HG02678 (cell line): ENCODE data around the gene SLC16A5.
"Not testable (repeated sequence)": the region's sequence is repeated elsewhere in the genome, so short reads cannot be mapped to it uniquely, and the experiment has no call there.

Source experiments
- ATAC-seq: cut with Tn5 transposase; IDR thresholded peaks from one replicate; pipeline ENCODE4 v1.9.1; 2021; ENCODE audit warnings: mild to moderate bottlenecking, moderate library complexity; ENCODE audit not compliant: unreplicated experiment

The SLC16A5 gene, protein sequence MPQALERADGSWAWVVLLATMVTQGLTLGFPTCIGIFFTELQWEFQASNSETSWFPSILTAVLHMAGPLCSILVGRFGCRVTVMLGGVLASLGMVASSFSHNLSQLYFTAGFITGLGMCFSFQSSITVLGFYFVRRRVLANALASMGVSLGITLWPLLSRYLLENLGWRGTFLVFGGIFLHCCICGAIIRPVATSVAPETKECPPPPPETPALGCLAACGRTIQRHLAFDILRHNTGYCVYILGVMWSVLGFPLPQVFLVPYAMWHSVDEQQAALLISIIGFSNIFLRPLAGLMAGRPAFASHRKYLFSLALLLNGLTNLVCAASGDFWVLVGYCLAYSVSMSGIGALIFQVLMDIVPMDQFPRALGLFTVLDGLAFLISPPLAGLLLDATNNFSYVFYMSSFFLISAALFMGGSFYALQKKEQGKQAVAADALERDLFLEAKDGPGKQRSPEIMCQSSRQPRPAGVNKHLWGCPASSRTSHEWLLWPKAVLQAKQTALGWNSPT

DNA sequence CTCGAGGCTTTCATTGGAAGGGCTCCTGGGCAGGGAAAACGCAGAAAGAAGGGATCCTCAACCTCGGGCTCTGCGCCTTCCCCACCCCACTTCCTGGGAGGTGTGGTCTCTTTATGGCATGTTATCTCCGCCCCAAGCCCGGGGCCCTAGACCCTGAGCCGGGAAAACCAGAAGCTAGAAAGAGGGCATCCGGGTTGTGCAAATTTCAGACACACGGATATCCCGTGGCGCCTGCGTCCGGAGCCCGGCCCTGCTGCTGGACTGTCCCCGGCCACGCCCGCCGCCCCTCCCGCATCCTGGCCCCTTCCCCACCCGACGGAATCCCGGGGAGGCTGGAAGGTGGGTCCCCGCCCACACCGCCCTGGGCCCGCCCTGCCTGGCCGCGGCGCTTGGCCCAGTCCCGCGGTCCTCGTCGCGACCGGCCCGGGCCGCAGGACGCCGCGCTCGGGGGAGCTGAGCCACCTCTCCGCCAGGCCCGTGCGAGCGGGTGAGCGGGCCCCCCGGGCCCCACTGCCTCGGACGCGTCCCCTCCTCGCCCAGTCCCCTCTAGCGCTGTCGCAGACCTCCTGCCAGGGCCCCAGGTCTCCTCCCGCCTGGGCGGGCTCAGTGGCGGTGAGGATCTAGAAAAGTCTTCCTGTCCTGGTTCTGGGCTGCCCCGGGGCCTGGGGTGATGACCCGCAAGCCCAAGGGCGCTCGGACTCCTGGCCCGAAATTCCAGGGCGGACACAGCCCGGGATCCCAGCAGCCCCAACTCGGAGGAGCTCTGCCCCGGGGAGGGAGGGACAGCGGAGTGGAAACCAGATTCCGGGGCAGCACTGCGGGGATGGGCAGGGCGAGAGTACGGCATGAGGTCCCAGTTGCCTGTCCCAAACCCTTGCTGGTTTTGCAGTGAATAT is at the start of gene SLC16A5:
TSS of gene SLC16A5 (plus strand) at position 397 of the 896 bp plus-strand sequence. CDS start 5,683 bp downstream, outside the sequence.
- peak; percentile 68 for ATAC-seq

DNA sequence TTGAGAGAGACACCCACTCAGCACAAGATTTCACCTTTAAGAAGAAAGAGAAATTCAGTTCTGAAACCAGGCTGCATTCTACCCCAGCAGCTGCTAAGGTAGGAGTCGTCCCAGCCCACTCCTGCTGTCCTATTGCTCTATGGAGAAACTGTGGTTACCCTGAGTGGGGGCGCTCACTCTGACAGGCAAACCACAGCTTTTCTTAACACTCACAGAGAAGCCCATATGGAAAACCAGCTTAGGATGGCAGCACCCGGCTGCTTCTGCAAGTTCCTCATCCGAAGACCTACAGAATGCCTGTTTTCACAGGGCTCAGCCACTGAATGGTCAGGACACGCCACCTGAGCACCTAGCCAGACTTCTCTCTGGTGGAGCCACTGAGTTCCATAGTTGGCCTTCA is 48.5 kb upstream of the SLC16A5 start:
- ATAC-seq: no peak

DNA sequence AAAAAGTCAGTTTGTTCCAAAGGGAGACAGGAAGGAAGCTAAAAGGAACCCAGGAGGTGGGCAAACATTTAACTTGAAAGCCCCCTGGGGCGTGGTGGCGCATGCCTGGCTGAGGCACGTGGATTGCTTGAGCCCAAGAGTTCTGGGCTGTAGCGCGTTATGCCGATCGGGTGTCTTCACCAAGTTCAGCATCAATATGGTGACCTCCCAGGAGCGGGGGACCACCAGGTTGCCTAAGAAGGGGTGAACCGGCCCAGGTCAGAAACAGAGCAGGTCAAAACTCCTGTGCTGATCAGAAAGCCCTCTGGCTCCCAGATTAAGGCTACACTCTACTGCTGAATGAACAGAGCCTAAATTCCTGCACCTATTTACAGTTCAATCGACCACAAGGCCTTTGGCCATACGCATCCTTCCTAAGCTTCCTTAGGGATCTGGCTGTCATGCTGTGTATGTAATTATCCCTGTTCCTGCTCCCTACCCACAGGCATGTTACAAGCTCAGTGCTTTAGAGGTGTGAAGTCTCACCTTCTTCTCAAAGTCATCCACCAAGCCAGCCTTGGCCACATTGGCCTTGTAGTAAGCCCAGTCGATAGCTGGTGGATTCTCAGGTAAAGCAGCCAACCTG is 46.0 kb upstream of the SLC16A5 start:
- no peak for ATAC-seq

DNA sequence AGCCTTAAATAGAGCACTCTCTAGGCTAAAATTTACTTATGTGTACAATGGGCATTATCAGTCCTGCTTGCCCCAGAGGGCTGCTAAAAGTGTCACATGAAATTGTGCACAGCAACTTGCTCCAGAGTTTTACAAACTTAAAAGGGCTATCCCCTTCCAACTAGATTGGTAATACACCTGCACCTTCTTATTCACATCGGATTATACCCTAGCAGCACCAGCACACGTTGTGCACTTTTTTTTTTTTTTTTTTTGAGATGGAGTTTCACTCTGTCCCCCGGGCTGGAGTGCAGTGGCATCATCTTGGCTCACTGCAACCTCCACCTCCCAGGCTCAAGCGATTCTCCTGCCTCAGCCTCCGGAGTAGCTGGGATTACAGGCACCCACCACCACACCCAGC is 44.0 kb upstream of the SLC16A5 start:
- not testable (repeated sequence) for ATAC-seq

DNA sequence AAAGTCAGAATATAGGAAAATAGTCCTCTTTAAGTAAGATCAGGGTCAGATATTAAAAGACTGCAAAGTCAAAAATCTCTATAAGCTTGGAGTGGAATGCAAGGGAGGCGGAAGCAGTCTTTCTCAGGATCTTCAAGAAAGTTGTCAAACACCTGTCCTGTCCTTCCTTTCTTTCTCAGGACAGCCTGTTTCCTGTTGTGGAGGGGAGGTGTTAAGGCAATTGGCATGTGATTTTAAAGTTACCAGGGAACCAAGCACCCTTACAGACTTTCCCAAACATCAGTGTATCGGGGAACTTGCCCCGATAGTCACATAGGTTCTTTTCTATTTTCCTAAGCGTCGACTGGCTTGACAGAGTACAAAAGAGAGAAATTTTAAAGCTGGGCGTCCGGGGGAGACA is 43.0 kb upstream of the SLC16A5 start:
- ATAC-seq: no peak

DNA sequence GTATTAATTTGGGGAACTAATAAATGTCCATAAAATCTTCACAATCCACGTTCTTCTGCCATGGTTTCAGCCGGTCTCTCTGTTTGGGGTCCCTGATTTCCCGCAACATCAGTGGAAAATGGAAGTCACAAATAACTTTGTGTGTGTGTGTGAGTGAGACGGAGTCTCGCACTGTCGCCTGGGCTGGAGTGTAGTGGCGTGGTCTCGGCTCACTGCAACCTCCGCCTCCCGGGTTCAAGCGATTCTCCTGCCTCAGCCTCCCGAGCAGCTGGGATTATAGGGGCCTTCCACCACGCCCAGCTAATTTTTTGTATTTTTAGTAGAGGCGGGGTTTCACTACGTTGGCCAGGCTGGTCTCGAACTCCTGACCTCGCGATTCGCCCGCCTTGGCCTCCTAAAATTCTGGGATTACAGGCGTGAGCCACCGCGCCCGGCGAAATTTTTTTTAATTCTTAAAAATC is 41.8 kb upstream of the SLC16A5 start:
- ATAC-seq: not testable (repeated sequence)

DNA sequence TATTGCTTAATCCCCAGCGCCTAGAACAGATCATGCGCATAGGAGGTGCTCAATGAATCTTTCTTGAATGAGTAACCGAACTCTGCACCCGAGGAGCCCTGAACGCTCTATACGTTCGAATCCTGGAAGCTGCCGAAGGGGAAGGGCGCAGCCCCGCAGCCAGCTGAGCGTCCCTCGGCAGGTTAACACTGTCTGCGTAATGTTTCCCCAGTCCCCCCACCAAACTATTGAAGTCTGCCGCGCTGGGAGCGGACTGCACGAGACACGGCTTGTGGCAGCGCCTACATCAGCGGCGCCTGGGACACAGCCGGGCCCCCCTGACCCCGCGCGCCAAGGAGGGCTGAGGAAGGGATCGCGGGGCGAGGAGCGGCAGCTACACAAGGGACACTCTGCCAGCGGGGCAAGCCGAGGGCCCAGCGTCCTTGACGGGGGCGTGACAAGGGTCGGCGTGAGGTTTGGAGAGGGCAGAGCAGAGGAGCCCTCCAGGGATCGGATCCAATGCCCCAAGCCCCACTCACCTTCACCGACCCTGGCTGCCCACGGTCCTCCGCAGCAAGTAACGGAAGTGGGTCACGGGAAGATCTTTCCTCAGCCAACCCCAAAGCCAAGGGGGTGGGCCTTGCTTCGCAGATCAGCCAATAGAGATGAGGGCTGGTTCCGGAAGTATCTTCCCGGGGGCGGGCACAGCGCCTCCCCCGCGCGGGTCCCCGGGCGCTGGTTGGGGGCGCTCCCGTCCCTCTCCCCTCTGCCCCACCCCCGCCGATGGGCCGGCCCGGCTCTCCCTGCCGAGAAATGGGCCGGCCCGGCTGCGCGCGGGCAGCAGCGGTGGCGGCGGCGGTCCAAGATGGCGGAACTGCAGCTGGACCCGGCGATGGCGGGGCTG is 41.1 kb upstream of the SLC16A5 start, which contains the start of the genes ATP5PD and KCTD2:
TSS of gene ATP5PD (minus strand) at position 563 of the 883 bp plus-strand sequence. CDS start 4,319 bp downstream, outside the sequence.
TSS of gene KCTD2 (plus strand) at position 819 of the 883 bp plus-strand sequence. CDS start at position 845, 26 bp downstream.
- peak; percentile 94 for ATAC-seq

DNA sequence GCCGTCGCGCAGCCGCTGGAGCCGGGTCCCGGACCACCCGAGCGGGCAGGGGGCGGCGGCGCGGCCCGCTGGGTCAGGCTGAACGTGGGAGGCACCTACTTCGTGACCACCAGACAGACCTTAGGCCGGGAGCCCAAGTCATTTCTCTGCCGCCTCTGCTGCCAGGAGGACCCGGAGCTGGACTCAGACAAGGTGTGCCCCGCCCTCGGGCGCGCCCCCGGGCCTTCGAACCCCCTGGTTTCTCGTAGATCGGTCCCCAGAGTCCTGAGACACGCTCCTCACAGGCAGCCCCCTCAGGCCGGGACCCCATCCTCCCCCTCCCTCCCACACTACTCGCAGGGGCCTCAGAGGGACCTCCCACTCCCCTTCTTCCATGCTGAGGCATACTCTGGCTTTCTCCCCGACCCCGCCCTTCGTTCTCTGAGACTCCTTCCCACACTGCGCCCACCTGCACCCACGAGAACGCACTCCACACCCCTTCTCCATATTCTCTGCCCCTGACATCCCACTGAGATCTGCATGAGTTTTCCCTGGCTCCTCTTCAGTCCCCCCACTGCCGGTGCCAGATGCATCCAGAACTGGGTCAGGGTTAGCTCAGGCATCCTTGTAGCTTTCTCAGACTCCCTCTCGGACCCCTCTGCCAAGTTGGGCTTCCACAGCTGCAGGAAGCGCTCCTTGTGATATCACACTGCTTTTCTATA is 40.2 kb upstream of the SLC16A5 start:
- ATAC-seq: peak; percentile 9

DNA sequence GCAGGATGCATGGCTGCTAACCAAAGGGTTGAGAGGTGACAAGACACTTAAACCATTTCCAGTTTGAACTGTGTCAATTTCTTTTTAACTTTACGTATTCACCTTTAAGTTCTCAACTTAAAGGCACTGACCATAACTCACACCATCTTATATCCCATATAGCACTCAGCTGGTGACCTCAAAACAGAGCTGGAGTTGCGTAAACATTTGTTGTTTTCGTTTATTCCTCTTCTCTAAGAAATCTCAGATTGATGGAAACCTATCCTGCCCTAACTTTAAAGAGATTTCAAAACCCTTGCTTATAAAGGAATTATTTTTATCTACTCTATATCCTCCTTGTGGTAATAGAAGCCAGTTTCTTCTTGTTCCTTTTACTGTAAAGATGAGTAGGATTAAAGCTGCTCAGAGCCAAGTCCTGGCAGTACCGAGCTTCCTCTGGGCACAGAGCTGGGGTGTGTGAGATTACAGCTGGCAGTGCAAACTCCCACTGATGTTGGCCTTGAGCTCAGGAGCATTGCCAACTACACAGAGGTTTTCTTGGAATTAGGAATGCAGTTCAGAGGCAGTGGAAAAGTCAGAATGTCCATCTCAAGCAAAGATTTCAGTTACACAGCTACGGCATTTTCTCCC is 39.4 kb upstream of the SLC16A5 start:
- no peak for ATAC-seq

DNA sequence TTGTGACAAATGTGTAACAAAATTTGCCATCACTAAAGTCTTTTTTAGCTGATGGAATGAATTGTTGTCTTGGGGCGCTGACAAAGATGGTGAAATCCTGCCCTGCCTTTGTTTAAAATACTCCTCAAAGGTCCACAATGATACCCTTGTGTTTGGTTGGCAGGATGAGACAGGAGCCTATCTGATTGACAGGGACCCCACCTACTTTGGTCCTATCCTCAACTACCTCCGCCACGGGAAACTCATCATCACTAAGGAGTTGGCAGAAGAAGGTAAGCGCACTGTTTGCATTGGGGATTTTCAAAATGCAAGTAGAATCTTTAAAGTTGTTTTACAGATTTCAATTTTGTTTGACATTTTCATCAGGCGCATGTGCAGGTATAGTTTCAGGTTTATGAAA is 38.7 kb upstream of the SLC16A5 start:
- no peak for ATAC-seq

DNA sequence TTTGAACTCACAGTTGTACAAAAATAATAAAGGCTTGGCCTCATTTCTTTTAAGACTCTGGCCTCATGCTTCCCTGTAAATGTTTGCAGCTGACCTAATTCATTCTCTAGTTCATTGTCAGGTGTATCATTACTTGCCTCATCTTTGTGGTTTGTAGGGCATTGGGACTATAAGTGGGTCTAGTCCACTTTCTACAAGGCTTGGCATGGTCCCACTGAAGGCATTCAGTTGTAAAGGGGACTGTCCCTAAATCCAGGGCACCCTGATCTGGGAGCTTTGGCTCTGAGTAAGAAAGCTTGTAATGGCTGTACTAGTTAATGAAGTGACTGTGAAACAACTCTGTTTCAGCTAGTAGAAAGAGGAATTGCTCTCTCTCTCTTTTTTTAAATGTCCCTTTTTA is 38.0 kb upstream of the SLC16A5 start:
- ATAC-seq: no peak

DNA sequence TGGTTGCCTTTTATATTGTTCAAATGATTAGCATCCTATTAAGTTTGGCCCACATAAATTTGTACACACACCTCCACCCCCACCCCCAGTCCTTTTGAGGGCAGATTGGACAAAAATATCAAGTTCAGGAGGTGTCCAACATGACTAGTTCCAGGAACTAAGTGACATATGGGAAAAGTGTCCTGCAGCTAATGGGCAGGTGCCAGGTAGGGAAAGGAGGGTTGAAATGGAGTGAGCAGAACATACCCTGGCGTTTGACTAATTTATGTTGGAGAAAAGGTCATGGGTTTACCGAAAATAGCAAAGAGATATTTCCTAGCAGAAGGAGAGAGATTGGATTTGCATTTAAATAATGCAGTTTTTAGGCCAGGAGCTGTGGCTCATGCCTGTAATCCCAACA is 35.8 kb upstream of the SLC16A5 start:
- no peak for ATAC-seq

DNA sequence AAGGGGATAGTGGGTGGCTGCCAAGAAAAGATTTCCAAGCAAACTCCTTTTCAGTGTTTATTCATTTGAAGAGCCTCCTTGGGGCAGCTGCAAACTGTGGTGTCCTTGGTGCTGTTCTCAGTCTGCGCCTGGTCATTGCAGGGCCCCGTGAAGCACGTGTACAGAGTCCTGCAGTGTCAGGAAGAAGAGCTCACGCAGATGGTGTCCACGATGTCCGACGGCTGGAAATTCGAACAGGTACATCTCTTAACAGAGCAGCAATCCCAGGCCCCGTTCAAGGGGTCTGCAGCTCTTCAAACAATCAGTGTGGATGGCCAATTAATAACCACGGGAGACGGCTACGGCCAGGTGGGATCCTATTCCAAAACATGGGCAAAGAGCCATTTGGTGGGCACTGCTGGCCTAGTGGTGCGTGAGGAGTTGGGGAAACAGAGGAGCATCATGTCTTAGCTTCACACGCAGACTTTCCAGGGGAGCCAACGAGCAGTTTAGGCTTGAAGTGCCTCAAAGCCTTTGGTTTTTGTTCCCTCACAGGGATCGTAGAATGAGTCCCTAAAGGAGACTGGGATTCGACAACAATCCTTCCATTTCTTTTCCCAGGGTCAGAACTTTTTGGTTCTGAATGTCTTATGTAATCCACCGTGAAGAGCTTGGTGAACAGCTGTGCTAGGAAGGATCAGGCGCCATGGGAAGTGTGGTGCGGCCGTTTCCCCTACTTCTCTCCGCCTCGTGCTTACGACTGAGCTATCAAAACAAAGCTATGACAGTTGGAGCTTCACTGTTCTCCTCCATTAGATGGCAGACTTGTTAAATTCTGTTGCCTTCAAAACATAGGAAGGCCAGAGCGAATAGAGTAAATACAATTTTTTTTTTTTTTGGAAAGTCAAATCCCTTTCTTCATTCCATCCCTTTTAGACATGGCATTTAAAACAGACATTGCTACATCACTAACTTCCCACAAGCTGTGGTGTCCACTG is 28.1 kb upstream of the SLC16A5 start:
- no peak for ATAC-seq

DNA sequence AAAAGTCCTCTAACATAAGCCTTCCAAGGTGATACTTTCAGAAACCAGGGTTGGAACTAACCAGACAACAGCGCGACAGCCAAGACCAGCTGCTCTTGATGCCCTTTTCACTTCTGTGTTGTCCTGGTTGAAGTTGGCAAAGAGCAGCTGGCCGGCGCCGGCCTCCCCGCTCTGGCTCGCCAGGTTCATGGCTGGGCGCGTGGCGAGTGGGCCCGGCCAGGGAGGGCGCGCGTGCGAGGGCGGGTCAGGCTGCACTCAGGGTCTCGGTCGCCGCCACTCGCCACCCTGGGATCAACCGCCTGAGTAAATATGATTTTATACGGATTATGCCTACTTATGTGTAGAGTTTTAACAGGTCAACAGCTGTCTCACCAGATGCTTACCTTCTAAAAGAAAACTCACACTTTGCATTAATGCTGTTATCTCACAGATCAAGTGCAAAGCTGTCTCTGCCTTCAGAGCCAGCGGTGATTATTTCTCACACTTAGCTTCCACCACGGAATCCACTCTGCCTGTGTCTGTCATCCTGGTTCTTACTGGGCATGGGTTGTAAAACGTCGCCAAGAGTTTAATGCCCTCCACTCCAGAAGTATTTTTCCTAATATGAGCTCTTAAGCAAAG is 27.2 kb upstream of the SLC16A5 start:
- no peak for ATAC-seq

DNA sequence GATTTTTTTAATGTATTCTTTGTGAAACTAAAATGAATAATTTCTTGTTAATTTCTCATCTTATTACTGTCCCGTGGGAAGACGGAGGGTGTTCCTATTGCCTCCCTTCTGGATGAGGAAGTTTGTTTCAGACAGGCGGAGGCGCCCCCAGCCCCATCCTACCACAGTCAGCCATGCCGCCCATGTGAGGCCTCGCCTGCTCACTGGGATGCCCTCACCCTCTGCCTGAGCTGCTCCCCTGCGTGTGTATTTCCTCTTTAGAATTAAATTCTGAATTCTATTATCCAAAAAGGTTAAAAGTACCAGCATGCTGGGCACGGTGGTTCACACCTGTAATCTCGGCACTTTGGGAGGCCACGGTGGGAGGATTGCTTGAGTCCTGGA is 26.7 kb upstream of the SLC16A5 start:
- ATAC-seq: no peak

DNA sequence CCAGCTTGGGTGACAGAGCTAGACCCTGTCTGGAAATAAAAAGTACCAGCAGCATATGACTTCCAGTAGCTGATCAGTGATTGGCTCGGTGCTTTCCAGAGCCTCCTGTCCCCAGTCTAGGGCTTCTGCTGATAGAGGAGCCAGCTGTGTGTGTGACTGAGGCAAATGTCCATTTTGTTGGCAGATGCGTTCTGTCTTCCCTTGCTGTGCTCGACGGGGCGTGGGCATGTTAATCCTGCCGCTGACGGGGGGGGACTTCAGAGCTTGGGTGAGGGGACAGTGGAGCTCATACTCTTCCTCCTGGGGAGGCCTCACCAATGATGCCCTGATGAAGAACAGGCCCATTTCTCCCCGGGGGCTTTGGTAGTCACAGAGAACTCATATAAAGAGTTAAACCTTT is 26.1 kb upstream of the SLC16A5 start:
- ATAC-seq: no peak

DNA sequence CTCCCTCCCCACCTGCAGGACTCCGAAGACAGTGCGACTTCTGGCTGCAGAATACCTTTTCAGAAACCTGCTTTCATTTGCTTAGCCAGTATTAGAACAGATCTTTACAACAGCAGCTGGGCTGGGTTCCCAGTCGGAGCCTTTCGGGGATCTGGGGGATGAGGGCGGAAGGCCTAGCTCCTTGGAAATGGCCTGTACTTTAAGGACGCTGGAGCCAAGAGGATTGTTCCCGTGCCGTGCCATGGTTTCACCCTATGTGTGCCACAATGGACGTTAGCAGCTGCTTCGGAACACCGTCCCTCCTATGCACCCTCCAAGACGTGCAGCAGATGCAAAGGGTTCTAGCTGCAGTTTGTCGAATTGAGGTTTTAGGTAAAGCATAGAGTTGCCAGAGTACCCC is 24.6 kb upstream of the SLC16A5 start:
- no peak for ATAC-seq
